ENCODE measurements around the gene CCDC154. TPM values are rescaled to one million over a fixed set of nuclear protein-coding genes. Genes with fewer than 3 reads are reported as not detected.

CCDC154 gene
- total and polyA plus RNA-seq, 4 donors = 0.59 to 3.9 (median 2.3) TPM

DNA sequence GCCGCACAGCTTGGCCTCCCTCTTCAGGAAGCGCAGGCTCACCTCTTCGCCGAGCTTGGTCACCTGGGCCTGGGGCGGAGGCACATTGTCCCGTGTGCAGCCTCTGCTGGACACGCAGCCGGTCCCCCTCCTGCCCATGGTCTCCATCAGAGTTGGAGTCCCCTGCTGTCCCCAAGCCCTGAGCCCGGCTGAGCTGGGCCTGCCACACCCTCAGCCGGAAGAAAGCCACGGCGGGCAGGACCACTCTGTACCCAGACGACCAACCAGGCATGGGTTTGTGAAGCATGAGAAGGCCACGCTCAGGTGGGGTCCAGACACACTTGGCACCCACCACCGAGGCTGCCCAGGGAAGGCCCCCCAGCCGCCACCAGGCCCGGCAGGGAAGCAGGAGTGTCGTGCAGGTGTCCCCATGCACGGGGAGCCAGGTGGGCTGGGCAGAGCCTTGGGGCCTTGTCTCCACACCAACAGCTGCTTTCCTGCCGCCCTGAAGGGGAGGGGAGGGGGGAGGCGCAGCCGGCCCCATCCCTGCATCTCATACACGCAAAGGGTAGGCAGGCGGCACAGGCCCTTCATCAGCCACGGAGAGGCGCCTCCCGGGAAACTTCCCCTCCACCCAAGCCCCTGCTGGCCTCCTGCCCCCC is 5.2 kb downstream of the CCDC154 start:
- no peak for DNase-seq (ENCODE audit: low read depth in 4 of 6, low spot score in 6 of 6)
- Histone ChIP-seq H3K4me1 (ENCODE audit: control insufficient read depth, insufficient read depth, low read length) (no peaks in the 10 kb centered on the region), H3K36me3 (ENCODE audit: control insufficient read depth, insufficient read depth, low read length) (peaks cover 82% of the 10 kb centered on the region), H3K4me3 (ENCODE audit: low read depth, low read length) (no peak overlapping the region), H3K9me3 (ENCODE audit: control insufficient read depth, insufficient read depth, low read length) (no peaks in the 10 kb centered on the region), H3K27ac (ENCODE audit: low read depth, low read length) (no peak overlapping the region), H3K27me3 (ENCODE audit: control insufficient read depth, insufficient read depth, low read length) (no peaks in the 10 kb centered on the region)
- WGBS (ENCODE audit: insufficient coverage) = 86% methylated on average over 16 of the region's 27 CpGs

DNA sequence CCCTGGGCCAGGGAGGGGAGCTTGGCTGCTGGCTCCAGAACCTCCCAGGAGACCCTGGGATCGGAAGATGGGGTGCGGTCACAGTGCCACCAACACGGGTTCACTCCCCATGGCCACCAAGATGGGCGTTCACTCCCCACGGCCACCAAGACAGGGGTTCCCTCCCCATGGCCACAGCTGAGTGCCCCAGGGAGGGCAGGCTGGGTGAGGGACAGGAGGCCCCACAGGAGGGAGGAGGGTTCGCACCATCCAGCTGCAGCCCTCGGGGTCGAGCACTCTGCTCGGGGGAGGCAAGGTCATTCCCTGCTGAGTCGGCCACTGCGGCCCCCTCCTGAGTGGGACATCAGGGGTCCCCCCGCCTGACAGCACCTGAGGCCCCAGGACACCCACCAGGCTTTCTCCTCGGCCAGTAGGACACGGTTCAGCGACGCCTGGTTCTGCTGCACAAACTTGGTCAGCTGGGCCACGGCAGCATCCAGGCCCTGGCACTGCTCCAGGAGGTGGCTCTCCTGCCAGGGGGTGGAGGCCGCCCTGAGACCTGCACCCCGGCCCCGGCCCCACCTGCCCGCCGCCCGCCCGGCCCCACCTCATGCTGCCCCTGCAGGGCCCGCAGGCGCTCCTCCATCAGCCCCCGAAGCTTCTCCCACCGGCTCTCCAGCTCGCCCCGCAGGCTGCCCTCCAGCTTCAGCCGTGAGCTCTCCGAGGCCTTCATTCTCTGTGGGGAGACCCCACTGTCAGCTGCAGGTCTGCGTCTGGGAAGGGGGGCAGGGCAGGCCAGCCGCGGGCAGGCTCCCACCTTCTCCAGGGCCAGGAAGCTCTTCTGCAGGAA is 5.9 kb downstream of the CCDC154 start:
- DNase-seq (ENCODE audit: low read depth in 4 of 6, low spot score in 6 of 6) = no peak
- Histone ChIP-seq H3K27ac (ENCODE audit: low read depth, low read length) (no peak overlapping the region), H3K9me3 (ENCODE audit: control insufficient read depth, insufficient read depth, low read length) (no peaks in the 10 kb centered on the region), H3K4me3 (ENCODE audit: low read depth, low read length) (no peak overlapping the region), H3K4me1 (ENCODE audit: control insufficient read depth, insufficient read depth, low read length) (peaks cover 3% of the 10 kb centered on the region), H3K36me3 (ENCODE audit: control insufficient read depth, insufficient read depth, low read length) (peaks cover 81% of the 10 kb centered on the region), H3K27me3 (ENCODE audit: control insufficient read depth, insufficient read depth, low read length) (no peaks in the 10 kb centered on the region)
- 86% methylated on average over 31 of the region's 35 CpGs for WGBS (ENCODE audit: insufficient coverage)

DNA sequence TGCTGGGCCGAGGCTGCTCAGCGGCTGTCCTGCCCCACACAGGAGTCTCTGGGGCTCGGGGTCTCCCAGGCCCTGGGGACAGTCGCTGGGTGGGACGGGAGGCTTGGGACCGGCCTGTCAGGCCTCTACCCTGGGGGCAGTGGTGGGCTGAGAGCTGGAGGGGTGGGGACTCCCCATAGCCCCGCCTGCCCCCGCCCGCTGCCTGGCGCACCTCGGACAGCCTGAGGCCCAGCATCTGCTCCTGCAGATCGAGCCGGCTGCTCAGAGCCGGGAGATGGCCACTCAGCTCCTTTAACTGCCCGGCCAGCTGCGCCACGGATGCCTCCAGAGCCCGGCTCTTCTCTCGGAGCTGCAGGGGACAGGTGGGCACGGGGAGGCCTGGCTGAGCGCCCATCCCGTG is 6.8 kb downstream of the CCDC154 start:
- 72% methylated on average over 22 of the region's 22 CpGs for WGBS (ENCODE audit: insufficient coverage)
- no peak overlapping the region for H3K27ac ChIP-seq (ENCODE audit: low read depth, low read length)

DNA sequence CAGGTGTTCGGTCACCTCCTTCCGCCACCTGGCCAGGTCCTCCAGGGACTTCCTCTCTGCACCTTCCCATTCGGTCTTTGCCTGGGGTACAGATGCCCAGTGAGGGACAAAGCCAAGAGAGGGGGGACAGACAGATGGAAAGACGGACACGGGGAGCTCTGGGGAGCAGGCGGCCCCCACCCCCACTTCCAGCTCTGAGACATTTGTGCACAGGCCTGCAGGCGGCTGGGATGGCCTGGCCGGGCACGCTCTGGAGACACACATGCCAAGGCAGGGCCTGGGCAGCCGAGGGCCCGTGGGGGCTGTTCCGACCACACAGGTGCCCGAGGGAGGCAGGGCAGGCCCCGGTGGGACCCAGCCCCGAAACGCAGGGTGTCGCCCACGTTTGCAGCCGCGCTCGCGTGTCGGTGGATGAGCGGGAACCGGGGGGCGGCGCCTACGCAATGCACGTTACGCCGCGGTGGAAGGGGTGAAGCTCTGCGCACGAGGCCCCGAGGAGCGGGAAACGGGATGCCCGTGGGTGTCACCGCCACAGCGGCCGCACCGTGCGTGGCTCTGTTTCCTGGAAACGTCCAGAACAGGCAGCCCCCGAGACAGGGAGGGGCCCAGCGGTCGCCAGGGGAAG is 7.5 kb downstream of the CCDC154 start:
- Histone ChIP-seq H3K27ac (ENCODE audit: low read depth, low read length) (no peak overlapping the region), H3K4me1 (ENCODE audit: control insufficient read depth, insufficient read depth, low read length) (peaks cover 3% of the 10 kb centered on the region), H3K36me3 (ENCODE audit: control insufficient read depth, insufficient read depth, low read length) (peaks cover 80% of the 10 kb centered on the region), H3K9me3 (ENCODE audit: control insufficient read depth, insufficient read depth, low read length) (no peaks in the 10 kb centered on the region), H3K4me3 (ENCODE audit: low read depth, low read length) (no peak overlapping the region), H3K27me3 (ENCODE audit: control insufficient read depth, insufficient read depth, low read length) (no peaks in the 10 kb centered on the region)
- no peak for DNase-seq (ENCODE audit: low read depth in 4 of 6, low spot score in 6 of 6)
- WGBS (ENCODE audit: insufficient coverage) = 89% methylated on average over 47 of the region's 47 CpGs

More for the DNA sequence above, 6.8 kb downstream of the CCDC154 start:
- H3K9me3 ChIP-seq (ENCODE audit: control insufficient read depth, insufficient read depth, low read length) = no peaks in the 10 kb centered on the region
- H3K36me3 ChIP-seq (ENCODE audit: control insufficient read depth, insufficient read depth, low read length) = peaks cover 81% of the 10 kb centered on the region
- no peaks in the 10 kb centered on the region for H3K27me3 ChIP-seq (ENCODE audit: control insufficient read depth, insufficient read depth, low read length)
- H3K4me1 ChIP-seq (ENCODE audit: control insufficient read depth, insufficient read depth, low read length) = peaks cover 3% of the 10 kb centered on the region
- H3K4me3 ChIP-seq (ENCODE audit: low read depth, low read length) = no peak overlapping the region
- peak in 1 of 6 donors; percentile 5 for DNase-seq (ENCODE audit: low read depth in 4 of 6, low spot score in 6 of 6)

DNA sequence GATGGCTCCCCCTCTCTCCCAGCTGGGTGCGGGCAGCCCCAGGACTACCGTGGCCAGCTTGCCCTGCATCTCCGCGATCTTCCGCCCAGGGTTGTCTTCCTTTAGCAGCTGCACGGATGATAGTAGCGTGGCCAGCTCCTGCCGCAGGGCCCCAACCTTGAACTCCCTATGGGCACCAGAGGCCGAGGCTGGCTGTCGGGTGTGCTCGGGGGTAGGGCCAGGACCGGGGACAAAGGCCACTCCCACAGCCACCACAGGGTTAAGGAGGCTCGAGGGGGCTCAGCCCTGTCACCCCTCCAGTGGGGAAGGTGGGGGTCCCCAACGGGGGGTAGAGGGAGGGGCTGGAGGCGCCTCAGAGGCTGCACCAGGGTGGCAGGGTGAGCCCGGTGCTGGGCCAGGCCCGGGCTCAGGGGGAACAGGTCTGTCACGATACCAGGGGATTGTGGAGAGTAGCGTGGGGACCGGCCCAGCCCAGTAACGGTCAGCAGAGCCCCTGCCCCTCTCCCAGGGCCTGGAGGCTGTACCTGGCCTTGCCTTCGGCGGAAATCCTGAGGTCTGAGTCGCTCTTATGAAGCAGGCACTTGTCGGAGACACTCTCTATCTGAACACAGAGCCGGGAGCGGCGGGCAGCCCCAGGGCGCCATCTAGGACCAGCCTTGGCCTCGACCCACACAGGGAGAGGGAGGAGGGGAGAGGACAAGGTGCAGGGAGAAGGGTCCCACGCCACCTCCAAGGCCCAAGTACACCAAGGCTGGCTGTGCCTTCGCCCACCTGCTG is 8.2 kb downstream of the CCDC154 start:
- Histone ChIP-seq H3K4me3 (ENCODE audit: low read depth, low read length) (no peak overlapping the region), H3K4me1 (ENCODE audit: control insufficient read depth, insufficient read depth, low read length) (peaks cover 5% of the 10 kb centered on the region), H3K27me3 (ENCODE audit: control insufficient read depth, insufficient read depth, low read length) (no peaks in the 10 kb centered on the region), H3K27ac (ENCODE audit: low read depth, low read length) (no peak overlapping the region), H3K9me3 (ENCODE audit: control insufficient read depth, insufficient read depth, low read length) (no peaks in the 10 kb centered on the region), H3K36me3 (ENCODE audit: control insufficient read depth, insufficient read depth, low read length) (peaks cover 76% of the 10 kb centered on the region)
- no peak for DNase-seq (ENCODE audit: low read depth in 4 of 6, low spot score in 6 of 6)
- WGBS (ENCODE audit: insufficient coverage) = 81% methylated on average over 31 of the region's 32 CpGs

DNA sequence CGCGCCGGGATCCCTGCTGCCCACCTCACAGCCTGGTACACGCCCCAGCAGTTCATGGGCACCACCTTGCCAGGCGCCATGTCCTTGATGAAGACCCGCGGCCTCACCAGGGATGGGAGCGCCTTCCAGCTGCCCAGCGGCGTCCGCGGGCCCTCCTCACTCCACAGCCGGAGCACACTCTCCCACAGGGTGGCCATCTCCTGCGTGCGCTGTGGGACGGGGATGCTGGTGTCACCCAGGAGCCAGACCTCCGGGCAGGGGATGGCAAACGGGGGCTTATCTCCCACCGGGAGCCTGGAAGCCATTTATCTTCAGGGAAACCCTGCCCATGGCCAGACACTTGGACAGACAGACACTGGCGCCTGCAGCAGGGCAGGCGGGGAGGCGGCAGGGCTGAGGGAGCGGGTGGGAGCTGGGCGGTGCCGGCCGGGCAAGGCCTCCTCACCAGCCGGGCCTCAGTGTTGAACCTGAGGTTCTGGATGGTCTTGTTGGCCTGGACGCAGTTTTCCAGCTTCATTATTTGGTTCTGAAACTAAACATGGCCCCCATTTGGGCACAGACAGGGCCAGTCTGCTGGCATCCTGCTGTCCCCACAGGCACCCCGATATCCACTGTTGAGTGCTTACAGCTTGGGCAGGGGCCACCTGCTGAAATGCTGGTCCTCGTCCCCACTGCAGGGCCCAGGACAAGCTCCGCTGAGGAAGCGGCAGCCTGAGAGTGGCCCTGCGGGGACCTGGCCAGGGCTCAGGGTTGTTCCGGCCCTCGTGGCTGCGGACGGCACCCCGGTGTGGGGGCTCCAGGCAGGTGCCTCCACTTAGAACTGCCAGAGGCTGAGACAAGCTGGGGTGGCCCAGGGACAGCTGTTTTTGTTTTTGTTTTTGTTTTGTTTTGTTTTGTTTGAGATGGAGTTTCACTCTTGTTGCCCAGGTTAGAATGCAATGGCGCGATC is 9.4 kb downstream of the CCDC154 start:
- peaks cover 78% of the 10 kb centered on the region for H3K36me3 ChIP-seq (ENCODE audit: control insufficient read depth, insufficient read depth, low read length)
- H3K9me3 ChIP-seq (ENCODE audit: control insufficient read depth, insufficient read depth, low read length) = no peaks in the 10 kb centered on the region
- peaks cover 17% of the 10 kb centered on the region for H3K4me1 ChIP-seq (ENCODE audit: control insufficient read depth, insufficient read depth, low read length)
- no peak for DNase-seq (ENCODE audit: low read depth in 4 of 6, low spot score in 6 of 6)
- no peak overlapping the region for H3K4me3 ChIP-seq (ENCODE audit: low read depth, low read length)
- H3K27me3 ChIP-seq (ENCODE audit: control insufficient read depth, insufficient read depth, low read length) = no peaks in the 10 kb centered on the region
- WGBS (ENCODE audit: insufficient coverage) = 92% methylated on average over 40 of the region's 40 CpGs
- H3K27ac ChIP-seq (ENCODE audit: low read depth, low read length) = no peak overlapping the region

DNA sequence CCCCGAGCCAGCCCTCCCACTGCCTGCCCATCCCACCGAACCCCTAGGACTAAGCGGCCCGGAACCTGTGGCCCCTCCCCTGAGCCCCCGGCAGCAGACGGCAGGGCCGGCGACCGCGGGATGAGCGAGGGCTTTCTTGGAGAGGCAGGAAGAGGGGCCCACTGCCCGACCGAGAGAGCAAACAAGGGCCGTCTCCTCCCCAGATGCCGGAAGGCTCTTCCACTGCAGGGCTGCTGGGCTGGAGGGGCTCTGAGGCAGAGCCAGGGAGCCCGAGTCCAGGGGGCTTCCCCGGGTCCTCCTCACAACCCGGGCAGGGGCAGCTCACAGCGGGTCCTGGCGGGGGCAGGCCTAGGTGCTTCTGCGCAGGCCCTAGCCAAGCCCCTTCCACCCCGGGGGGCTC is 10.6 kb downstream of the CCDC154 start:
- Histone ChIP-seq H3K27ac (ENCODE audit: low read depth, low read length) (no peak overlapping the region), H3K36me3 (ENCODE audit: control insufficient read depth, insufficient read depth, low read length) (peaks cover 69% of the 10 kb centered on the region), H3K4me1 (ENCODE audit: control insufficient read depth, insufficient read depth, low read length) (peaks cover 22% of the 10 kb centered on the region), H3K9me3 (ENCODE audit: control insufficient read depth, insufficient read depth, low read length) (no peaks in the 10 kb centered on the region), H3K4me3 (ENCODE audit: low read depth, low read length) (no peak overlapping the region), H3K27me3 (ENCODE audit: control insufficient read depth, insufficient read depth, low read length) (no peaks in the 10 kb centered on the region)
- 50% methylated on average over 21 of the region's 22 CpGs for WGBS (ENCODE audit: insufficient coverage)
- DNase-seq (ENCODE audit: low read depth in 4 of 6, low spot score in 6 of 6) = no peak

DNA sequence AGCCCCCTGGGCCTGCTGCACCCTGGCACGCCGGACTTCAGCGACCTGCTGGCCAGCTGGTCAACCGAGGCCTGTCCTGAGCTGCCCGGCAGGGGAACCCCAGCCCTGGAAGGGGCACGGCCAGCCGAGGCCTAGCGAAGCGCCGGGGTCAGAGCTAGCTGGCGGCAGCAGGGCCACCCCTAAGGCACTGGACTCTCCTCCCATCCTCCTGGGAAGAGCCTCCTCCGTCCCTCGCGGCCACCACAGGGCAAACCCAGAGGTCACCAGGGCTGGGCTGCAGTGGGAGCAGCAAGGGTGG is 11.1 kb downstream of the CCDC154 start:
- WGBS (ENCODE audit: insufficient coverage) = 91% methylated on average over 14 of the region's 14 CpGs
- Histone ChIP-seq H3K9me3 (ENCODE audit: control insufficient read depth, insufficient read depth, low read length) (no peaks in the 10 kb centered on the region), H3K27me3 (ENCODE audit: control insufficient read depth, insufficient read depth, low read length) (no peaks in the 10 kb centered on the region), H3K36me3 (ENCODE audit: control insufficient read depth, insufficient read depth, low read length) (peaks cover 66% of the 10 kb centered on the region), H3K4me3 (ENCODE audit: low read depth, low read length) (no peak overlapping the region), H3K27ac (ENCODE audit: low read depth, low read length) (no peak overlapping the region), H3K4me1 (ENCODE audit: control insufficient read depth, insufficient read depth, low read length) (peaks cover 22% of the 10 kb centered on the region)
- DNase-seq (ENCODE audit: low read depth in 4 of 6, low spot score in 6 of 6) = no peak

Data from spinal cord (tissue), 10 donors.